Endothelial cell of umbilical vein (primary cell): ENCODE results near the gene SAMD5. TPM values are rescaled to one million over a fixed set of nuclear protein-coding genes. Genes with fewer than 3 reads are reported as not detected.

Experiments
- BruUV-seq: library from RNA; stranded (reverse); fragments of 400-500 nt; replicated peaks from 2 replicates; lab custom pipeline; 2021; lab: Mats Ljungman, UMichigan
- CTCF ChIA-PET: fragments of 300-600, 350-600 bp; sonication (Branson Sonifier 250); formaldehyde crosslinking; loops from one replicate; lab custom pipeline; 2021; ENCODE audit warnings: antibody characterized with exemption, inconsistent platforms; lab: Charles Lee
- POLR2A ChIA-PET: fragments of 300-600, 350-600 bp; sonication (Branson Sonifier 250); formaldehyde crosslinking; loops from one replicate; lab custom pipeline; 2021; ENCODE audit warnings: antibody characterized with exemption, inconsistent platforms; lab: Charles Lee
- DNase-seq: peaks from one replicate; pipeline ENCODE4 v3.0.0-alpha.2; 2011; ENCODE audit warnings: low read depth, low spot score
- FAIRE-seq: peaks from 2 replicates; lab custom pipeline; 2011; peaks lifted over from hg19 to GRCh38; lab: Jason Lieb, UNC
- H2AFZ ChIP-seq: 2 replicates; pipeline ENCODE4 v1.6.0; 2012; ENCODE audit warnings: low read depth, low read length, control low read depth, inconsistent platforms
- H3K27ac ChIP-seq: 2 replicates; pipeline ENCODE4 v1.5.1; 2011; ENCODE audit warnings: low read depth, mild to moderate bottlenecking, control low read depth, low read length, moderate library complexity; ENCODE audit not compliant: insufficient read depth
- H3K27me3 ChIP-seq, 2 experiments: 2 replicates each; pipeline versions ENCODE4 v1.6.0 to v1.6.1; 2011; ENCODE audit warnings: low read length in 2 of 2, mixed read lengths in 1 of 2; ENCODE audit not compliant: control insufficient read depth in 2 of 2, insufficient read depth in 2 of 2
- H3K36me3 ChIP-seq, 2 experiments: 2 replicates in 1 of 2; 3 replicates in 1 of 2; pipeline ENCODE4 v1.5.1; 2011; ENCODE audit warnings: low read length in 2 of 2, mild to moderate bottlenecking in 1 of 2, moderate library complexity in 1 of 2; ENCODE audit not compliant: control insufficient read depth in 2 of 2, insufficient read depth in 2 of 2; ENCODE audit errors: extremely low read depth in 1 of 2
- H3K4me1 ChIP-seq: 3 replicates; pipeline ENCODE4 v1.5.1; 2011; ENCODE audit warnings: mild to moderate bottlenecking, low read length; ENCODE audit not compliant: control insufficient read depth, insufficient read depth; ENCODE audit errors: extremely low read depth
- H3K4me2 ChIP-seq: 2 replicates; pipeline ENCODE4 v1.6.1; 2011; ENCODE audit warnings: low read length, control low read depth, mixed read lengths; ENCODE audit not compliant: insufficient read depth
- H3K4me3 ChIP-seq, 3 experiments: fragments of 200-600 bp in 1 of 3; sonication (generic), shearing (Covaris generic) in 1 of 3; replicated peaks in 1 of 3; 2 replicates each; pipeline ENCODE4 v1.5.1; 2011 to 2016; ENCODE audit warnings: control low read depth in 3 of 3, low read length in 3 of 3, mild to moderate bottlenecking in 2 of 3, inconsistent platforms in 1 of 3, low read depth in 1 of 3, moderate library complexity in 1 of 3; ENCODE audit not compliant: insufficient read depth in 1 of 3
- H3K79me2 ChIP-seq: 2 replicates; pipeline ENCODE4 v1.6.0; 2012; ENCODE audit warnings: low read length, inconsistent platforms; ENCODE audit not compliant: control insufficient read depth, insufficient read depth
- H3K9ac ChIP-seq: replicated peaks from 2 replicates; pipeline ENCODE3; 2011; ENCODE audit warnings: low read length, control low read depth; ENCODE audit not compliant: insufficient read depth; ENCODE audit errors: extremely low read depth
- H3K9me1 ChIP-seq: replicated peaks from 3 replicates; pipeline ENCODE4 v1.6.0; 2011; ENCODE audit warnings: mild to moderate bottlenecking, low read length; ENCODE audit not compliant: control insufficient read depth, insufficient read depth; ENCODE audit errors: extremely low read depth
- H3K9me3 ChIP-seq: replicated peaks from 2 replicates; pipeline ENCODE4 v1.5.1; 2012; ENCODE audit warnings: low read length, inconsistent platforms; ENCODE audit not compliant: control insufficient read depth, insufficient read depth
- H4K20me1 ChIP-seq: replicated peaks from 2 replicates; pipeline ENCODE3; 2011; ENCODE audit warnings: mild to moderate bottlenecking, low read length; ENCODE audit not compliant: control insufficient read depth, insufficient read depth; ENCODE audit errors: extremely low read depth
- EZH2 ChIP-seq: IDR thresholded peaks from 2 replicates; pipeline ENCODE4 v1.6.1; 2012; ENCODE audit warnings: borderline replicate concordance, low read depth, mild to moderate bottlenecking, moderate library complexity, low read length, inconsistent platforms; ENCODE audit not compliant: severe bottlenecking
- FOS ChIP-seq: IDR thresholded peaks from 2 replicates; pipeline ENCODE4 v1.6.1; 2011; ENCODE audit warnings: mild to moderate bottlenecking, low read length, moderate library complexity, borderline replicate concordance; ENCODE audit not compliant: insufficient read depth
- GATA2 ChIP-seq: IDR thresholded peaks from 2 replicates; pipeline ENCODE4 v1.7.0; 2011; ENCODE audit warnings: low read depth, mild to moderate bottlenecking, moderate library complexity, mixed read lengths, low read length; ENCODE audit not compliant: insufficient read length, insufficient read depth
- JUN ChIP-seq: IDR thresholded peaks from 2 replicates; pipeline ENCODE4 v1.6.1; 2011; ENCODE audit warnings: borderline replicate concordance, low read depth; ENCODE audit not compliant: insufficient read length, insufficient read depth
- MYC ChIP-seq: IDR thresholded peaks from one replicate; pipeline ENCODE4 v1.6.1; 2011; ENCODE audit warnings: mild to moderate bottlenecking, low read depth, low read length
- POLR2A ChIP-seq: IDR thresholded peaks from 2 replicates; pipeline ENCODE4 v1.6.1; 2012; ENCODE audit warnings: low read depth, mild to moderate bottlenecking, control low read depth, low read length
- POLR2AphosphoS5 ChIP-seq: IDR thresholded peaks from 2 replicates; pipeline ENCODE4 v1.6.1; 2012; ENCODE audit warnings: low read depth, mild to moderate bottlenecking, control low read depth, low read length, moderate library complexity; ENCODE audit not compliant: insufficient read depth
- dilution Hi-C: fragments of 300-500 bp; cut with MboI; formaldehyde crosslinking; loops from one replicate; pipeline ENCODE4 v1.15.0; 2019; ENCODE audit warnings: low sequenced_read_pairs; ENCODE audit not compliant: extremely low pct_ligation_motif_present
- intact Hi-C: fragments of 100-400 bp; cut with micrococcal nuclease; formaldehyde crosslinking; loops from one replicate; pipeline ENCODE4 v1.10.0; 2022
- polyA plus RNA-seq, 4 experiments: library from polyadenylated mRNA; depleted of rRNA in 3 of 4; stranded (reverse) in 3 of 4; unstranded in 1 of 4; fragments of >200 nt; gene quantifications; 2 replicates each; pipeline versions ENCODE4 v1.2.1 to v1.2.3, GENCODE V29; 2011 to 2012; ENCODE audit warnings: missing spikeins in 1 of 4
- total RNA-seq: library from RNA; stranded (reverse); gene quantifications from 2 replicates; pipeline ENCODE4 v1.2.3, GENCODE V29; 2021
- TF ChIP-seq, protein P1 (sequence below): IDR thresholded peaks from 2 replicates; pipeline ENCODE4 v1.6.1; 2011; ENCODE audit not compliant: insufficient read depth, insufficient read length
- TF ChIP-seq, protein P2 (sequence below), 2 donors: IDR thresholded peaks; 1 replicate in 1 of 2; 2 replicates in 1 of 2; pipeline ENCODE4 v1.5.1; 2011; ENCODE audit warnings: low read length in 2 of 2, mild to moderate bottlenecking in 2 of 2, moderate library complexity in 2 of 2, control low read depth in 1 of 2, inconsistent platforms in 1 of 2, low read depth in 1 of 2; ENCODE audit not compliant: insufficient read depth in 1 of 2; ENCODE audit errors: extremely low read depth in 1 of 2

SAMD5 gene
- total and polyA plus RNA-seq, 2 donors (not counting 3 experiments of a cell fraction or from before 2014, with no cell fraction given): 0.75 to 6.9 TPM

DNA sequence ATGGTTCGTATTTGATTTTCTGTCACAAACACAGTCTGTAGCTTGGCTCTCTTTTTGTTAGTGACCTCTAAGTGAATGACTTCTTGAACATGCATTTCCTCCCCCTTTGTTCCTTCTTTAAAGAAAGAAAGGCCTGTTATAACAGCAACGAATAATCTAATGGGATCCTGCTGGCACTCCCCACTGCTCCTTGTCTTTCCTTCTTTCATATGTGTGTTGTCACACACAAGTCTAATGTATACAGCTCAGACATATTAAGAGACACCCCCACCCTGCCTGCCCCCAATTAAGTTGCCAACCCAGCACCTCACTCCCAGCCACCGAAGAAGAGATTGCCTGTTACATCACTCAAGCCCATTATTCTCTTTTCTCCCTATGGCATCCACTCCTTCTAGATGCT is 4.9 kb upstream of the SAMD5 start:
- no peak for DNase-seq
- BruUV-seq: no TSS peak

DNA sequence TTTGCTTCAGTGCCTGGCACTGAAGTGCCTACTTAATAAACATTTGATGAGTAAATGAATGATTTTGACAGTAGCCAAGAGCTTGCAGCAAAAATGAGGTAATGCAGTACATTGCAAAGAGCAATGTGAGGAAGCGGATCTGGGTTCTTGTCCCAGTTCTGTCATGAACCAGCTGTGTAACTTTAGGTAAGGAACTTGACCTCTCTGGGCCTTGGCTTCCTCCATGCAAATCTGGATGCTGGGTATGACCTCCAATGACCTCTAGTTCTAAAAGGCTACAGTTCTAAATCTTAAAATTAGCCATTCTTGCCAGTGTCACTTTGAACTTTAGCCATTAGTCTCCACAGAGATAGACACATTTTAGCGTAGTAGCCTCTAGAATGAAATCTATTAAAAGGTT is 3.6 kb upstream of the SAMD5 start:
- ChIA-PET POLR2A (no interaction called here), CTCF (interaction anchor here (0.8 to 3.5 kb wide), 4 partner anchors 661 to 675 kb away, joined by 4 to 39 read pairs (median 14); no protein-coding TSS in a partner anchor)
- Histone ChIP-seq H2AFZ (no peak overlapping the region), H3K36me3 (no peaks in the 10 kb centered on the region), H3K9me1 (no peaks in the 10 kb centered on the region), H4K20me1 (no peaks in the 10 kb centered on the region), H3K9me3 (no peaks in the 10 kb centered on the region), H3K4me2 (no peak overlapping the region), H3K4me1 (peaks cover 15% of the 10 kb centered on the region), H3K27me3 (peaks cover 0 to 1% of the 10 kb centered on the region in 2 experiments), H3K4me3 (no peak overlapping the region), H3K9ac (no peak overlapping the region), H3K79me2 (no peaks in the 10 kb centered on the region), H3K27ac (no peak overlapping the region)
- DNase-seq: no peak
- TF ChIP-seq JUN: no peak
- no peak for TF ChIP-seq EZH2
- TF ChIP-seq POLR2AphosphoS5: no peak
- no peak for TF ChIP-seq MYC
- no peak for TF ChIP-seq GATA2
- no peak for TF ChIP-seq POLR2A
- no peak for TF ChIP-seq FOS
- TF ChIP-seq, protein P1, sequence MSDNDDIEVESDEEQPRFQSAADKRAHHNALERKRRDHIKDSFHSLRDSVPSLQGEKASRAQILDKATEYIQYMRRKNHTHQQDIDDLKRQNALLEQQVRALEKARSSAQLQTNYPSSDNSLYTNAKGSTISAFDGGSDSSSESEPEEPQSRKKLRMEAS: no peak
- TF ChIP-seq, protein P2, sequence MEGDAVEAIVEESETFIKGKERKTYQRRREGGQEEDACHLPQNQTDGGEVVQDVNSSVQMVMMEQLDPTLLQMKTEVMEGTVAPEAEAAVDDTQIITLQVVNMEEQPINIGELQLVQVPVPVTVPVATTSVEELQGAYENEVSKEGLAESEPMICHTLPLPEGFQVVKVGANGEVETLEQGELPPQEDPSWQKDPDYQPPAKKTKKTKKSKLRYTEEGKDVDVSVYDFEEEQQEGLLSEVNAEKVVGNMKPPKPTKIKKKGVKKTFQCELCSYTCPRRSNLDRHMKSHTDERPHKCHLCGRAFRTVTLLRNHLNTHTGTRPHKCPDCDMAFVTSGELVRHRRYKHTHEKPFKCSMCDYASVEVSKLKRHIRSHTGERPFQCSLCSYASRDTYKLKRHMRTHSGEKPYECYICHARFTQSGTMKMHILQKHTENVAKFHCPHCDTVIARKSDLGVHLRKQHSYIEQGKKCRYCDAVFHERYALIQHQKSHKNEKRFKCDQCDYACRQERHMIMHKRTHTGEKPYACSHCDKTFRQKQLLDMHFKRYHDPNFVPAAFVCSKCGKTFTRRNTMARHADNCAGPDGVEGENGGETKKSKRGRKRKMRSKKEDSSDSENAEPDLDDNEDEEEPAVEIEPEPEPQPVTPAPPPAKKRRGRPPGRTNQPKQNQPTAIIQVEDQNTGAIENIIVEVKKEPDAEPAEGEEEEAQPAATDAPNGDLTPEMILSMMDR (IDR thresholded peaks at IDR 0.05; ENCODE audit: extremely low read depth in 1 of 2, insufficient read depth in 1 of 2, low read depth in 1 of 2, low read length in 2 of 2): no peak
- dilution Hi-C loops: loop anchor here (25.0 kb wide), 1 partner anchor 657 kb away; no protein-coding TSS in a partner anchor
- FAIRE-seq: no peak
- no TSS peak for BruUV-seq
- intact Hi-C loops: loop anchor here (5.0 kb wide), 5 partner anchors 267 to 1017 kb away; partner anchors contain the start of gene SASH1

More for the DNA sequence above, 4.9 kb upstream of the SAMD5 start:
- Histone ChIP-seq H3K36me3 (no peaks in the 10 kb centered on the region), H3K9ac (no peak overlapping the region), H3K4me1 (peaks cover 7% of the 10 kb centered on the region), H3K27me3 (peaks cover 0 to 1% of the 10 kb centered on the region in 2 experiments), H3K79me2 (no peaks in the 10 kb centered on the region), H3K9me1 (no peaks in the 10 kb centered on the region), H3K9me3 (no peaks in the 10 kb centered on the region), H3K27ac (no peak overlapping the region), H2AFZ (no peak overlapping the region), H3K4me3 (no peak overlapping the region), H3K4me2 (no peak overlapping the region), H4K20me1 (no peaks in the 10 kb centered on the region)
- CTCF ChIA-PET: interaction anchor here (1.5 to 1.7 kb wide), 2 partner anchors 662 to 676 kb away, joined by 4 to 7 read pairs; no protein-coding TSS in a partner anchor
- POLR2A ChIA-PET: no interaction called here
- no peak for FAIRE-seq
- TF ChIP-seq, protein P1: no peak
- TF ChIP-seq MYC: no peak
- TF ChIP-seq JUN: no peak
- TF ChIP-seq POLR2A: no peak
- no peak for TF ChIP-seq FOS
- TF ChIP-seq POLR2AphosphoS5: no peak
- intact Hi-C loops: no loop called here
- dilution Hi-C loops: loop anchor here (25.0 kb wide), 1 partner anchor 659 kb away; no protein-coding TSS in a partner anchor
